ENCODE measurements around the gene DIP2C.
"Not testable (repeated sequence)": the region's sequence is repeated elsewhere in the genome, so short reads cannot be mapped to it uniquely, and the experiment has no call there.

Gene DIP2C

GRCh38 chr10:285216-285615 is 404.3 kb downstream of the DIP2C start:
- no peak for DNase-seq

GRCh38 chr10:283916-284356 is 405.5 kb downstream of the DIP2C start:
- DNase-seq = peak; percentile 63 to 66

GRCh38 chr10:283140-283479 is 406.4 kb downstream of the DIP2C start:
- DNase-seq = no peak

GRCh38 chr10:282294-283139 is 407.0 kb downstream of the DIP2C start:
- peak in 1 of 2 experiments; percentile 22 for DNase-seq

- DNase-seq = no peak
Observed at GRCh38 chr10:279655-280054, 409.8 kb downstream of the DIP2C start.

GRCh38 chr10:279232-279631 is 410.2 kb downstream of the DIP2C start:
- no peak for DNase-seq

GRCh38 chr10:278707-279106 is 410.8 kb downstream of the DIP2C start:
- no peak for DNase-seq

GRCh38 chr10:277963-278362 is 411.5 kb downstream of the DIP2C start:
- DNase-seq = no peak

- DNase-seq = no peak
Observed at GRCh38 chr10:275680-276079, 413.8 kb downstream of the DIP2C start.

- DNase-seq = no peak
Observed at GRCh38 chr10:274866-275265, 414.6 kb downstream of the DIP2C start.

- no peak for DNase-seq
Observed at GRCh38 chr10:273088-273487, 416.4 kb downstream of the DIP2C start.

- DNase-seq = no peak
Observed at GRCh38 chr10:271722-272121, 417.7 kb downstream of the DIP2C start.

GRCh38 chr10:271201-271600 is 418.3 kb downstream of the DIP2C start:
- no peak for DNase-seq

- DNase-seq = no peak
Observed at GRCh38 chr10:269440-270074, 419.9 kb downstream of the DIP2C start.

- no peak for DNase-seq
Observed at GRCh38 chr10:267705-268104, 421.8 kb downstream of the DIP2C start.

- DNase-seq = no peak
Observed at GRCh38 chr10:266974-267425, 422.5 kb downstream of the DIP2C start.

GRCh38 chr10:265816-266588 is 423.5 kb downstream of the DIP2C start:
- DNase-seq = not testable (repeated sequence)

- peak; percentile 28 to 48 for DNase-seq
Observed at GRCh38 chr10:265074-265440, 424.4 kb downstream of the DIP2C start.

GRCh38 chr10:264160-265073 is 425.1 kb downstream of the DIP2C start:
- peak; percentile 24 to 35 for DNase-seq

GRCh38 chr10:260819-261429 is 428.5 kb downstream of the DIP2C start:
- DNase-seq = no peak

- no peak for DNase-seq
Observed at GRCh38 chr10:251982-252582, 437.4 kb downstream of the DIP2C start.

GRCh38 chr10:248307-248706 is 441.2 kb downstream of the DIP2C start:
- DNase-seq = no peak
